ENCODE data around the gene FRY. TPM values are rescaled to one million over a fixed set of nuclear protein-coding genes. Genes with fewer than 3 reads are reported as not detected.

Gene FRY
- polyA plus RNA-seq, 1 experiment: 24.6 TPM

GRCh38 chr13:32175307-32175706 is 143.7 kb downstream of the FRY start:
- H3K27ac ChIP-seq (ENCODE audit: low read depth, low read length): no peak overlapping the region
- ChIA-PET POLR2A (no interaction called here), CTCF (interaction anchor here (1.2 kb wide), 1 partner anchor 11 kb away, joined by 8 read pairs; no protein-coding TSS in a partner anchor)
- H3K27me3 ChIP-seq (ENCODE audit: control insufficient read depth, insufficient read depth, low read length): no peaks in the 10 kb centered on the region
- no peak overlapping the region for H3K4me3 ChIP-seq (ENCODE audit: low read depth, low read length)
- no peak for TF ChIP-seq CTCF (IDR thresholded peaks at IDR 0.05; ENCODE audit: low read depth, low read length)
- no peaks in the 10 kb centered on the region for H3K9me3 ChIP-seq (ENCODE audit: control insufficient read depth, insufficient read depth, low read length)
- DNase-seq (ENCODE audit: low read depth, low spot score): no peak

- no peak for TF ChIP-seq CTCF (IDR thresholded peaks at IDR 0.05; ENCODE audit: low read depth, low read length)
- H3K9me3 ChIP-seq (ENCODE audit: control insufficient read depth, insufficient read depth, low read length): no peaks in the 10 kb centered on the region
- no peaks in the 10 kb centered on the region for H3K27me3 ChIP-seq (ENCODE audit: control insufficient read depth, insufficient read depth, low read length)
- no peak overlapping the region for H3K27ac ChIP-seq (ENCODE audit: low read depth, low read length)
- POLR2A ChIA-PET: no interaction called here
- CTCF ChIA-PET: interaction anchor here (0.7 to 2.6 kb wide), 2 partner anchors 11 to 266 kb away, joined by 4 to 20 read pairs; no protein-coding TSS in a partner anchor
- H3K4me3 ChIP-seq (ENCODE audit: low read depth, low read length): no peak overlapping the region
- DNase-seq (ENCODE audit: low read depth, low spot score): no peak
Observed at GRCh38 chr13:32175943-32176342, 144.4 kb downstream of the FRY start.

- ChIA-PET POLR2A (no interaction called here), CTCF (interaction anchor here (2.6 kb wide), 1 partner anchor 12 kb away, joined by 20 read pairs; no protein-coding TSS in a partner anchor)
- H3K27me3 ChIP-seq (ENCODE audit: control insufficient read depth, insufficient read depth, low read length): no peaks in the 10 kb centered on the region
- no peak overlapping the region for H3K27ac ChIP-seq (ENCODE audit: low read depth, low read length)
- H3K9me3 ChIP-seq (ENCODE audit: control insufficient read depth, insufficient read depth, low read length): no peaks in the 10 kb centered on the region
- no peak for DNase-seq (ENCODE audit: low read depth, low spot score)
- no peak for TF ChIP-seq CTCF (IDR thresholded peaks at IDR 0.05; ENCODE audit: low read depth, low read length)
- no peak overlapping the region for H3K4me3 ChIP-seq (ENCODE audit: low read depth, low read length)
Observed at GRCh38 chr13:32176696-32177095, 145.1 kb downstream of the FRY start.

GRCh38 chr13:32178763-32179162 is 147.2 kb downstream of the FRY start:
- no peak overlapping the region for H3K27ac ChIP-seq (ENCODE audit: low read depth, low read length)
- ChIA-PET CTCF (interaction anchor here (0.7 to 1.0 kb wide), 2 partner anchors 130 to 269 kb away, joined by 3 to 7 read pairs; no protein-coding TSS in a partner anchor), POLR2A (no interaction called here)
- no peak overlapping the region for H3K4me3 ChIP-seq (ENCODE audit: low read depth, low read length)
- no peaks in the 10 kb centered on the region for H3K9me3 ChIP-seq (ENCODE audit: control insufficient read depth, insufficient read depth, low read length)
- H3K27me3 ChIP-seq (ENCODE audit: control insufficient read depth, insufficient read depth, low read length): no peaks in the 10 kb centered on the region
- no peak for DNase-seq (ENCODE audit: low read depth, low spot score)
- no peak for TF ChIP-seq CTCF (IDR thresholded peaks at IDR 0.05; ENCODE audit: low read depth, low read length)

- POLR2A ChIA-PET: no interaction called here
- H3K27me3 ChIP-seq (ENCODE audit: control insufficient read depth, insufficient read depth, low read length): no peaks in the 10 kb centered on the region
- H3K4me3 ChIP-seq (ENCODE audit: low read depth, low read length): no peak overlapping the region
- H3K27ac ChIP-seq (ENCODE audit: low read depth, low read length): no peak overlapping the region
- no peaks in the 10 kb centered on the region for H3K9me3 ChIP-seq (ENCODE audit: control insufficient read depth, insufficient read depth, low read length)
- no peak for TF ChIP-seq CTCF (IDR thresholded peaks at IDR 0.05; ENCODE audit: low read depth, low read length)
- CTCF ChIA-PET: interaction anchor here (1.0 kb wide), 1 partner anchor 270 kb away, joined by 7 read pairs; no protein-coding TSS in a partner anchor
- no peak for DNase-seq (ENCODE audit: low read depth, low spot score)
Observed at GRCh38 chr13:32179708-32180107, 148.1 kb downstream of the FRY start.

All from AG04450 (cell line).